Measurements from ENCODE around the gene TESMIN.

GRCh38 chr11:68775951-68776388 lies 24.6 kb upstream of the TESMIN start:
- TF ChIP-seq EZH2 (IDR thresholded peaks at IDR 0.05; ENCODE audit: borderline replicate concordance, low read depth, low read length, poor library complexity, severe bottlenecking) = no peak
- TF ChIP-seq, protein P1, sequence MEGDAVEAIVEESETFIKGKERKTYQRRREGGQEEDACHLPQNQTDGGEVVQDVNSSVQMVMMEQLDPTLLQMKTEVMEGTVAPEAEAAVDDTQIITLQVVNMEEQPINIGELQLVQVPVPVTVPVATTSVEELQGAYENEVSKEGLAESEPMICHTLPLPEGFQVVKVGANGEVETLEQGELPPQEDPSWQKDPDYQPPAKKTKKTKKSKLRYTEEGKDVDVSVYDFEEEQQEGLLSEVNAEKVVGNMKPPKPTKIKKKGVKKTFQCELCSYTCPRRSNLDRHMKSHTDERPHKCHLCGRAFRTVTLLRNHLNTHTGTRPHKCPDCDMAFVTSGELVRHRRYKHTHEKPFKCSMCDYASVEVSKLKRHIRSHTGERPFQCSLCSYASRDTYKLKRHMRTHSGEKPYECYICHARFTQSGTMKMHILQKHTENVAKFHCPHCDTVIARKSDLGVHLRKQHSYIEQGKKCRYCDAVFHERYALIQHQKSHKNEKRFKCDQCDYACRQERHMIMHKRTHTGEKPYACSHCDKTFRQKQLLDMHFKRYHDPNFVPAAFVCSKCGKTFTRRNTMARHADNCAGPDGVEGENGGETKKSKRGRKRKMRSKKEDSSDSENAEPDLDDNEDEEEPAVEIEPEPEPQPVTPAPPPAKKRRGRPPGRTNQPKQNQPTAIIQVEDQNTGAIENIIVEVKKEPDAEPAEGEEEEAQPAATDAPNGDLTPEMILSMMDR (conservative IDR thresholded peaks at IDR 0.05; ENCODE audit: low read depth, low read length) = no peak
